ENCODE results near the gene SLC22A5.
"Not testable (repeated sequence)": the region's sequence is repeated elsewhere in the genome, so short reads cannot be mapped to it uniquely, and the experiment has no call there.

The SLC22A5 gene

GRCh38 chr5:132435447-132435846, 65.9 kb downstream of the SLC22A5 start:
- TF ChIP-seq, protein P1, sequence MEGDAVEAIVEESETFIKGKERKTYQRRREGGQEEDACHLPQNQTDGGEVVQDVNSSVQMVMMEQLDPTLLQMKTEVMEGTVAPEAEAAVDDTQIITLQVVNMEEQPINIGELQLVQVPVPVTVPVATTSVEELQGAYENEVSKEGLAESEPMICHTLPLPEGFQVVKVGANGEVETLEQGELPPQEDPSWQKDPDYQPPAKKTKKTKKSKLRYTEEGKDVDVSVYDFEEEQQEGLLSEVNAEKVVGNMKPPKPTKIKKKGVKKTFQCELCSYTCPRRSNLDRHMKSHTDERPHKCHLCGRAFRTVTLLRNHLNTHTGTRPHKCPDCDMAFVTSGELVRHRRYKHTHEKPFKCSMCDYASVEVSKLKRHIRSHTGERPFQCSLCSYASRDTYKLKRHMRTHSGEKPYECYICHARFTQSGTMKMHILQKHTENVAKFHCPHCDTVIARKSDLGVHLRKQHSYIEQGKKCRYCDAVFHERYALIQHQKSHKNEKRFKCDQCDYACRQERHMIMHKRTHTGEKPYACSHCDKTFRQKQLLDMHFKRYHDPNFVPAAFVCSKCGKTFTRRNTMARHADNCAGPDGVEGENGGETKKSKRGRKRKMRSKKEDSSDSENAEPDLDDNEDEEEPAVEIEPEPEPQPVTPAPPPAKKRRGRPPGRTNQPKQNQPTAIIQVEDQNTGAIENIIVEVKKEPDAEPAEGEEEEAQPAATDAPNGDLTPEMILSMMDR (IDR thresholded peaks at IDR 0.05; ENCODE audit: control extremely low read depth, extremely low read depth, low read depth, missing control alignments) = no peak
- ChIA-PET POLR2A (interaction anchor here (1.3 kb wide), 1 partner anchor 55 kb away, joined by 3 read pairs; the partner anchor contains the start of gene IRF1), CTCF (interaction anchor here (1.0 to 5.8 kb wide), 3 partner anchors 9 to 49 kb away, joined by 3 to 59 read pairs (median 5); no protein-coding TSS in a partner anchor)
- DNase-seq (ENCODE audit: extremely low spot score) = no peak

DNA sequence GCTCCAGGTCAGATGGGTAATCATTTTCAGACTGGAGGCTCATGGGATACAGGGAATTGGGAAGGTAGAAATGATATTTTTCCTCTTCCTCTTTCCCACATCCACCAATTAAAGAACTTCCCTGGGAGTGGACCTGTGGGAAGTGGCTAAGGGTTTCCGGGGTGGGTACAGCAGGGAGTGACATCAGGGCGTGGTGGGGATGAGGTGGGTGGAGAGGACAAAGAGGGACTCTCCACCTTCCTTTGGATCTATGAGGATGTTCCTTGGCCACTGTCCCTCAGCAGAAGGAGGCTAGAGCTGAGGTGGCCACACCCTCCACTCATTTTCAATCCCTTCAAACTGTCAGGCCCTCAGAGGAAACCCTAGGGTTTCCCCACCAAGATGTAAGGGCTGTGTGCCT, 66.4 kb downstream of the SLC22A5 start:
- TF ChIP-seq, protein P1 (IDR thresholded peaks at IDR 0.05; ENCODE audit: control extremely low read depth, extremely low read depth, low read depth, missing control alignments) = no peak
- DNase-seq (ENCODE audit: extremely low spot score) = no peak
- POLR2A ChIA-PET = interaction anchor here (1.1 to 1.3 kb wide), 2 partner anchors 9 to 55 kb away, joined by 3 to 4 read pairs; partner anchors contain the start of gene IRF1
- CTCF ChIA-PET = interaction anchor here (1.0 to 5.8 kb wide), 7 partner anchors 10 to 65 kb away, joined by 3 to 59 read pairs (median 4); partner anchors contain the start of gene IRF1

DNA sequence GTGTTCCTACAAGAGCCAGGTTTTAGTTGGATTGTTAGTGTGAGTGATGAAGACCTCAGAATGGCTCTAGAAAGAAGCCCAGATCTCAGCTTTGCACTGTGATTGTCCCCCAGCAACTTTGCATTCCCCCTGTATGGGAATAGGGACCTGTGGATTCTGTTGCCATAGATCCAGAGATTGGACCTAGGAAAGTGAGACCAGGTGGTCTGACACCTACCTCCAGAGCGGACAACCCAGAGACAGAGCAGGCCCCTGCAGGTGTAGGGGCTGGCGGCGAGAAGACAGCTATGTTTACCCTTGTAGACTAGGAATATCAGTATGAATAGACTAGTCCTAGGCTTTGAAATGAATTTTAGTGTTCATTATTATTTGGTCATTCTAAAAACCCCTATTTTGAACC, 67.4 kb downstream of the SLC22A5 start:
- POLR2A ChIA-PET = interaction anchor here (1.1 to 1.3 kb wide), 2 partner anchors 10 to 54 kb away, joined by 3 to 4 read pairs; partner anchors contain the start of gene IRF1
- TF ChIP-seq, protein P1 (IDR thresholded peaks at IDR 0.05; ENCODE audit: control extremely low read depth, extremely low read depth, low read depth, missing control alignments) = no peak
- no peak for DNase-seq (ENCODE audit: extremely low spot score)
- CTCF ChIA-PET = interaction anchor here (0.8 to 5.8 kb wide), 10 partner anchors 10 to 64 kb away, joined by 3 to 59 read pairs (median 4); partner anchors contain the start of gene IRF1

DNA sequence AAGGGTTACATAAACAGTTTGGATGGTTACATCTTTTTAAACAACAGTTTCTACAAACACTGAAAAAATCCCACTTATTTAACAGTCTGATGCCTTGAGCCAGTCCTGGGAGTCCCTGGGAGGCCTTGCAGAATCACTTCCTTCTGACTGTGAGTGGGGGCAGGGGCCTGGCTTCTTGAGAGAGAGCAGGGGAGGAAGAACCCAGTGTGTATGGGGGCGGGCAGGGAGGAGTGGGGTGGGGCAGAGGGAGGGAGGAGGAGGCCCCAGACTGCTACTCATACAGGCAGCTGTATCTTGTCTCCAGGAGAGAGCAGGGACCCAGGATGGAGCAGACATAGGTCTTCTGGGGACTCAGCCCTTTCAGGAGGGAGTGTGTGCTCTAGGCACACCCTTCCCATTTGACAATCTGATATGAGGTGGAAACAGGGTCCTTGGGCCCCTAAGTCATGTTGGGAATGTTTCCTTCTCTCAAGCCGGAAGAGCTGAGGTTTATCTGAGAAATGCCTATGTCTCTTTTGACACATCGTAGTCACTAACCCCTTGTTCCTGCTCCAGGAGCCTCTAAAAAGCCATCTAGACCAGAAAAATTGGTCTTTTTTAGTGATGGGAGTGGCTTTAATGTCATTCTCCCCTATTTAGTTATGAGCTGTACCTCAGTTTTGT, 68.2 kb downstream of the SLC22A5 start:
- POLR2A ChIA-PET = interaction anchor here (0.8 to 1.1 kb wide), 3 partner anchors 37 to 53 kb away, joined by 3 to 5 read pairs (median 3); partner anchors contain the start of gene IRF1
- CTCF ChIA-PET = interaction anchor here (0.7 to 5.8 kb wide), 13 partner anchors 8 to 53 kb away, joined by 3 to 59 read pairs (median 4); partner anchors contain the start of gene IRF1
- TF ChIP-seq, protein P1 (IDR thresholded peaks at IDR 0.05; ENCODE audit: control extremely low read depth, extremely low read depth, low read depth, missing control alignments) = no peak
- DNase-seq (ENCODE audit: extremely low spot score) = peak; percentile 82

- ChIA-PET CTCF (interaction anchor here (0.7 to 5.8 kb wide), 9 partner anchors 9 to 42 kb away, joined by 3 to 59 read pairs (median 4); no protein-coding TSS in a partner anchor), POLR2A (interaction anchor here (0.8 to 1.1 kb wide), 3 partner anchors 37 to 53 kb away, joined by 3 to 5 read pairs (median 3); partner anchors contain the start of gene IRF1)
- not testable (repeated sequence) for DNase-seq (ENCODE audit: extremely low spot score)
These were observed 68.7 kb downstream of the SLC22A5 start for GRCh38 chr5:132438267-132438645.

GRCh38 chr5:132438917-132439316, 69.4 kb downstream of the SLC22A5 start:
- POLR2A ChIA-PET = interaction anchor here (1.0 to 1.3 kb wide), 2 partner anchors 52 to 145 kb away, joined by 3 to 4 read pairs; partner anchors contain the start of genes IRF1 and SLC22A4
- DNase-seq (ENCODE audit: extremely low spot score) = no peak
- CTCF ChIA-PET = interaction anchor here (0.7 to 5.8 kb wide), 10 partner anchors 10 to 40 kb away, joined by 3 to 59 read pairs (median 4); no protein-coding TSS in a partner anchor
- TF ChIP-seq, protein P1 (IDR thresholded peaks at IDR 0.05; ENCODE audit: control extremely low read depth, extremely low read depth, low read depth, missing control alignments) = no peak
